HCT116 (cell line): ENCODE results near the gene KMT2E. TPM values are rescaled to one million over a fixed set of nuclear protein-coding genes. Genes with fewer than 3 reads are reported as not detected.

Experiments used
- ATAC-seq: fragments of 200-7000 bp; cut with Tn5 transposase; 2 replicates; pipeline ENCODE4 v1.9.1; 2020; ENCODE audit warnings: mild to moderate bottlenecking, moderate library complexity
- BruUV-seq: library from RNA; stranded (reverse); fragments of 400-500 nt; replicated peaks from 2 replicates; lab custom pipeline; 2021; lab: Mats Ljungman, UMichigan
- CTCF ChIA-PET: fragments of 300-600 bp; sonication (Branson Sonifier 250); formaldehyde crosslinking; loops from one replicate; lab custom pipeline; 2021; ENCODE audit warnings: antibody characterized with exemption; lab: Charles Lee
- POLR2A ChIA-PET: fragments of 300-600, 350-600 bp; sonication (Branson Sonifier 250); formaldehyde crosslinking; loops from one replicate; lab custom pipeline; 2021; ENCODE audit warnings: antibody characterized with exemption; lab: Charles Lee
- RAD21 ChIA-PET, 2 experiments: fragments of 300-600 bp; sonication (Branson Sonifier 250); formaldehyde crosslinking; loops; one replicate each; lab custom pipeline; 2023; ENCODE audit warnings: low total read pairs in 2 of 2; ENCODE audit not compliant: uncharacterized antibody in 2 of 2, unreplicated experiment in 2 of 2, low non-redundant PET in 1 of 2; lab: Charles Lee
- DNase-seq: peaks from one replicate; pipeline ENCODE4 v3.0.0-alpha.2; 2010; ENCODE audit warnings: low read depth, low spot score
- H2AFZ ChIP-seq: fragments of 200-600 bp; shearing (Covaris generic), sonication (generic); 2 replicates; pipeline ENCODE4 v1.6.1; 2017; ENCODE audit warnings: low read depth, mixed run types, mixed read lengths, antibody characterized with exemption, low read length; ENCODE audit not compliant: poor library complexity, severe bottlenecking
- H3K27ac ChIP-seq: 2 replicates; pipeline ENCODE4 v1.5.1; 2012; ENCODE audit warnings: low read depth, low read length
- H3K27me3 ChIP-seq: fragments of 200-600 bp; sonication (generic); 2 replicates; pipeline ENCODE4 v1.6.1; 2016; ENCODE audit warnings: mixed run types, low read length, mixed read lengths; ENCODE audit not compliant: insufficient read depth
- H3K36me3 ChIP-seq, 2 experiments: fragments of 200-500 bp in 1 of 2; fragments of 200-600 bp in 1 of 2; sonication (Bioruptor generic) in 1 of 2; sonication (generic) in 1 of 2; 2 replicates each; pipeline versions ENCODE4 v1.5.1 to v1.6.1; 2014 to 2016; ENCODE audit warnings: low read length in 2 of 2, inconsistent platforms in 1 of 2, mixed read lengths in 1 of 2, mixed run types in 1 of 2; ENCODE audit not compliant: insufficient read depth in 2 of 2, control insufficient read depth in 1 of 2
- H3K4me1 ChIP-seq, 2 experiments: fragments of 200-600 bp in 1 of 2; sonication (generic) in 1 of 2; 2 replicates each; pipeline versions ENCODE4 v1.5.1 to v1.6.1; 2012 to 2017; ENCODE audit warnings: low read length in 2 of 2, inconsistent platforms in 1 of 2, mild to moderate bottlenecking in 1 of 2, mixed read lengths in 1 of 2, mixed run types in 1 of 2, moderate library complexity in 1 of 2; ENCODE audit not compliant: insufficient read depth in 2 of 2, control insufficient read depth in 1 of 2
- H3K4me2 ChIP-seq: fragments of 200-600 bp; sonication (generic); 2 replicates; pipeline ENCODE4 v1.6.1; 2017; ENCODE audit warnings: mixed run types, low read length, mixed read lengths
- H3K4me3 ChIP-seq, 2 experiments: fragments of 200-600 bp in 1 of 2; sonication (generic) in 1 of 2; replicated peaks in 1 of 2; 2 replicates each; pipeline ENCODE4 v1.5.1; 2011 to 2016; ENCODE audit warnings: low read length in 2 of 2, control low read depth in 1 of 2, low read depth in 1 of 2, mild to moderate bottlenecking in 1 of 2, mixed read lengths in 1 of 2, mixed run types in 1 of 2
- H3K79me2 ChIP-seq: fragments of 200-600 bp; sonication (generic); 2 replicates; pipeline ENCODE4 v1.6.1; 2017; ENCODE audit warnings: mild to moderate bottlenecking, mixed run types, low read length, moderate library complexity, mixed read lengths; ENCODE audit not compliant: insufficient read depth
- H3K9ac ChIP-seq: fragments of 200-600 bp; sonication (generic); 2 replicates; pipeline ENCODE4 v1.6.1; 2016; ENCODE audit warnings: low read length, mixed read lengths
- H3K9me2 ChIP-seq: fragments of 200-600 bp; sonication (generic), shearing (Covaris generic); 2 replicates; pipeline ENCODE4 v1.6.1; 2017; ENCODE audit warnings: mixed run types, mild to moderate bottlenecking, moderate library complexity; ENCODE audit not compliant: insufficient read depth
- H3K9me3 ChIP-seq, 2 experiments: fragments of 200-500 bp in 1 of 2; fragments of 200-600 bp in 1 of 2; sonication (Bioruptor generic) in 1 of 2; sonication (generic) in 1 of 2; 2 replicates each; pipeline ENCODE4 v1.6.1; 2014 to 2017; ENCODE audit warnings: low read length in 2 of 2, mixed read lengths in 2 of 2, inconsistent platforms in 1 of 2, low read depth in 1 of 2, mild to moderate bottlenecking in 1 of 2, mixed run types in 1 of 2, moderate library complexity in 1 of 2; ENCODE audit not compliant: control insufficient read depth in 1 of 2, insufficient read depth in 1 of 2
- H4K20me1 ChIP-seq: fragments of 200-600 bp; sonication (generic), shearing (Covaris generic); 2 replicates; pipeline ENCODE4 v1.6.1; 2017; ENCODE audit warnings: mixed run types, mild to moderate bottlenecking, moderate library complexity; ENCODE audit not compliant: insufficient read depth
- ATF3 ChIP-seq: IDR thresholded peaks from 2 replicates; pipeline ENCODE4 v1.6.1; 2012
- CBX3 ChIP-seq: IDR thresholded peaks from 2 replicates; pipeline ENCODE4 v1.6.1; 2012; ENCODE audit warnings: low read depth
- CEBPB ChIP-seq: IDR thresholded peaks from 2 replicates; pipeline ENCODE4 v1.6.1; 2012; ENCODE audit warnings: low read depth
- EGR1 ChIP-seq: IDR thresholded peaks from 2 replicates; pipeline ENCODE4 v1.6.1; 2012; ENCODE audit warnings: low read depth
- ELF1 ChIP-seq: IDR thresholded peaks from 2 replicates; pipeline ENCODE4 v1.6.1; 2012; ENCODE audit warnings: low read depth, borderline replicate concordance
- EZH2 ChIP-seq: fragments of 200-600 bp; sonication (generic); IDR thresholded peaks from 2 replicates; pipeline ENCODE4 v1.6.1; 2017; ENCODE audit warnings: antibody characterized with exemption, mixed run types
- JUND ChIP-seq: IDR thresholded peaks from 2 replicates; pipeline ENCODE4 v1.6.1; 2012
- MAX ChIP-seq: IDR thresholded peaks from 2 replicates; pipeline ENCODE4 v1.6.1; 2012
- POLR2A ChIP-seq: IDR thresholded peaks from 2 replicates; pipeline ENCODE4 v1.7.0; 2011; ENCODE audit warnings: borderline replicate concordance; ENCODE audit not compliant: insufficient read depth, insufficient read length; ENCODE audit errors: extremely low read depth
- RAD21 ChIP-seq: IDR thresholded peaks from 2 replicates; pipeline ENCODE4 v1.6.1; 2012; ENCODE audit warnings: low read depth, mild to moderate bottlenecking
- SIN3A ChIP-seq: IDR thresholded peaks from 2 replicates; pipeline ENCODE4 v1.6.1; 2012; ENCODE audit warnings: low read depth
- TCF7L2 ChIP-seq: IDR thresholded peaks from 2 replicates; pipeline ENCODE4 v1.7.0; 2011; ENCODE audit warnings: borderline replicate concordance, inconsistent platforms; ENCODE audit not compliant: insufficient read depth, insufficient read length; ENCODE audit errors: extremely low read depth
- YY1 ChIP-seq: IDR thresholded peaks from 2 replicates; pipeline ENCODE4 v1.6.1; 2011; ENCODE audit warnings: low read length, low read depth, moderate library complexity, mild to moderate bottlenecking; ENCODE audit not compliant: insufficient replicate concordance; ENCODE audit errors: extremely low read depth
- ZFX ChIP-seq: fragments of 450-650 bp; IDR thresholded peaks from 2 replicates; pipeline ENCODE4 v1.6.1; 2017
- ZNF274 ChIP-seq: fragments of 200-500 bp; sonication (Bioruptor generic); IDR thresholded peaks from 2 replicates; pipeline ENCODE4 v1.6.1; 2014; ENCODE audit warnings: mild to moderate bottlenecking, low read depth, low read length, inconsistent platforms
- intact Hi-C: fragments of 100-400 bp; cut with micrococcal nuclease; formaldehyde crosslinking; loops from 2 replicates; pipeline ENCODE4 v1.10.0; 2022
- total RNA-seq: library from RNA; stranded (reverse); gene quantifications from one replicate; pipeline ENCODE4 v1.2.1, GENCODE V29; 2021; ENCODE audit not compliant: unreplicated experiment
- TF ChIP-seq, protein P1 (sequence below): IDR thresholded peaks from 2 replicates; pipeline ENCODE4 v1.6.1; 2012; ENCODE audit warnings: low read depth
- TF ChIP-seq, protein P2 (sequence below): IDR thresholded peaks from 2 replicates; pipeline ENCODE4 v1.6.1; 2011; ENCODE audit warnings: mild to moderate bottlenecking, low read length, moderate library complexity; ENCODE audit not compliant: insufficient replicate concordance; ENCODE audit errors: extremely low read depth

The KMT2E gene
- total RNA-seq, 1 experiment from 2014 or later: 39.8 TPM

- H3K36me3 ChIP-seq: peaks cover 7 to 22% of the 10 kb centered on the region in 2 experiments; a peak in 3 of 4 replicates
- RAD21 ChIA-PET: no interaction called here
- H4K20me1 ChIP-seq: peaks cover 7% of the 10 kb centered on the region; the same call in 1 of the 2 replicates
- POLR2A ChIA-PET: no interaction called here
- H3K27me3 ChIP-seq: no peaks in the 10 kb centered on the region
- H3K9me2 ChIP-seq: no peaks in the 10 kb centered on the region
- CTCF ChIA-PET: no interaction called here
- no peak overlapping the region for H3K4me3 ChIP-seq
- no peaks in the 10 kb centered on the region for H3K4me1 ChIP-seq
- no peak overlapping the region for H3K27ac ChIP-seq
- no peak for DNase-seq
- TF ChIP-seq MAX (no peak), ELF1 (no peak), ZNF274 (no peak), CEBPB (no peak), YY1 (no peak), TCF7L2 (no peak), ZFX (no peak), ATF3 (no peak), POLR2A (no peak), JUND (no peak), EGR1 (no peak), SIN3A (no peak), EZH2 (no peak), RAD21 (no peak), CBX3 (no peak)
- TF ChIP-seq, protein P1, sequence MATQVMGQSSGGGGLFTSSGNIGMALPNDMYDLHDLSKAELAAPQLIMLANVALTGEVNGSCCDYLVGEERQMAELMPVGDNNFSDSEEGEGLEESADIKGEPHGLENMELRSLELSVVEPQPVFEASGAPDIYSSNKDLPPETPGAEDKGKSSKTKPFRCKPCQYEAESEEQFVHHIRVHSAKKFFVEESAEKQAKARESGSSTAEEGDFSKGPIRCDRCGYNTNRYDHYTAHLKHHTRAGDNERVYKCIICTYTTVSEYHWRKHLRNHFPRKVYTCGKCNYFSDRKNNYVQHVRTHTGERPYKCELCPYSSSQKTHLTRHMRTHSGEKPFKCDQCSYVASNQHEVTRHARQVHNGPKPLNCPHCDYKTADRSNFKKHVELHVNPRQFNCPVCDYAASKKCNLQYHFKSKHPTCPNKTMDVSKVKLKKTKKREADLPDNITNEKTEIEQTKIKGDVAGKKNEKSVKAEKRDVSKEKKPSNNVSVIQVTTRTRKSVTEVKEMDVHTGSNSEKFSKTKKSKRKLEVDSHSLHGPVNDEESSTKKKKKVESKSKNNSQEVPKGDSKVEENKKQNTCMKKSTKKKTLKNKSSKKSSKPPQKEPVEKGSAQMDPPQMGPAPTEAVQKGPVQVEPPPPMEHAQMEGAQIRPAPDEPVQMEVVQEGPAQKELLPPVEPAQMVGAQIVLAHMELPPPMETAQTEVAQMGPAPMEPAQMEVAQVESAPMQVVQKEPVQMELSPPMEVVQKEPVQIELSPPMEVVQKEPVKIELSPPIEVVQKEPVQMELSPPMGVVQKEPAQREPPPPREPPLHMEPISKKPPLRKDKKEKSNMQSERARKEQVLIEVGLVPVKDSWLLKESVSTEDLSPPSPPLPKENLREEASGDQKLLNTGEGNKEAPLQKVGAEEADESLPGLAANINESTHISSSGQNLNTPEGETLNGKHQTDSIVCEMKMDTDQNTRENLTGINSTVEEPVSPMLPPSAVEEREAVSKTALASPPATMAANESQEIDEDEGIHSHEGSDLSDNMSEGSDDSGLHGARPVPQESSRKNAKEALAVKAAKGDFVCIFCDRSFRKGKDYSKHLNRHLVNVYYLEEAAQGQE: no peak
- TF ChIP-seq, protein P2, sequence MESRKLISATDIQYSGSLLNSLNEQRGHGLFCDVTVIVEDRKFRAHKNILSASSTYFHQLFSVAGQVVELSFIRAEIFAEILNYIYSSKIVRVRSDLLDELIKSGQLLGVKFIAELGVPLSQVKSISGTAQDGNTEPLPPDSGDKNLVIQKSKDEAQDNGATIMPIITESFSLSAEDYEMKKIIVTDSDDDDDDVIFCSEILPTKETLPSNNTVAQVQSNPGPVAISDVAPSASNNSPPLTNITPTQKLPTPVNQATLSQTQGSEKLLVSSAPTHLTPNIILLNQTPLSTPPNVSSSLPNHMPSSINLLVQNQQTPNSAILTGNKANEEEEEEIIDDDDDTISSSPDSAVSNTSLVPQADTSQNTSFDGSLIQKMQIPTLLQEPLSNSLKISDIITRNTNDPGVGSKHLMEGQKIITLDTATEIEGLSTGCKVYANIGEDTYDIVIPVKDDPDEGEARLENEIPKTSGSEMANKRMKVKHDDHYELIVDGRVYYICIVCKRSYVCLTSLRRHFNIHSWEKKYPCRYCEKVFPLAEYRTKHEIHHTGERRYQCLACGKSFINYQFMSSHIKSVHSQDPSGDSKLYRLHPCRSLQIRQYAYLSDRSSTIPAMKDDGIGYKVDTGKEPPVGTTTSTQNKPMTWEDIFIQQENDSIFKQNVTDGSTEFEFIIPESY: no peak
- no peak overlapping the region for H2AFZ ChIP-seq
- BruUV-seq: no TSS peak
- peaks cover 41% of the 10 kb centered on the region for H3K79me2 ChIP-seq
- intact Hi-C loops: no loop called here
- ATAC-seq: no peak
- H3K9ac ChIP-seq: no peak overlapping the region
- H3K9me3 ChIP-seq: no peaks in the 10 kb centered on the region
- no peak overlapping the region for H3K4me2 ChIP-seq
Observed at GRCh38 chr7:105068886-105069285, 54.9 kb downstream of the KMT2E start.
